Muscle of leg (tissue), 11 donors: ENCODE data around the gene CHRNA9. TPM values are rescaled to one million over a fixed set of nuclear protein-coding genes. Genes with fewer than 3 reads are reported as not detected.

Experiments used
- DNase-seq: peaks from one replicate; pipeline ENCODE4 v3.0.0; 2013
- H3K27ac ChIP-seq: one replicate; pipeline ENCODE4 v1.5.1; 2013; ENCODE audit warnings: mild to moderate bottlenecking, low read length, control low read depth
- H3K27me3 ChIP-seq: one replicate; pipeline ENCODE4 v1.6.1; 2013; ENCODE audit warnings: low read length; ENCODE audit not compliant: control insufficient read depth, insufficient read depth
- H3K36me3 ChIP-seq: one replicate; pipeline ENCODE4 v1.6.1; 2013; ENCODE audit warnings: low read length; ENCODE audit not compliant: control insufficient read depth, insufficient read depth
- H3K4me1 ChIP-seq: one replicate; pipeline ENCODE4 v1.6.1; 2013; ENCODE audit warnings: low read length; ENCODE audit not compliant: control insufficient read depth, insufficient read depth
- H3K4me3 ChIP-seq: one replicate; pipeline ENCODE4 v1.5.1; 2013; ENCODE audit warnings: low read length, control low read depth
- H3K9me3 ChIP-seq: replicated peaks from 2 replicates; pipeline ENCODE4 v1.6.1; 2013; ENCODE audit warnings: low read depth, low read length; ENCODE audit not compliant: control insufficient read depth
- WGBS: methylation state at CpG from one replicate; pipeline ENCODE4 v1.1.5; 2013; ENCODE audit warnings: missing lambda C conversion rate; ENCODE audit not compliant: insufficient coverage; 5-methylcytosine and 5-hydroxymethylcytosine counted together
- polyA plus RNA-seq, 8 donors: library from polyadenylated mRNA; unstranded; fragments of 120-200 nt; gene quantifications; one replicate each; pipeline versions ENCODE4 v1.2.1 to v1.2.3, GENCODE V29; 2013; ENCODE audit warnings: inconsistent platforms in 1 of 8, low replicate concordance in 1 of 8; ENCODE audit not compliant: insufficient read length in 8 of 8, insufficient read depth in 1 of 8
- total RNA-seq: library from RNA; stranded (reverse); fragments of 120-200 nt; gene quantifications from one replicate; pipeline ENCODE4 v1.2.4, GENCODE V29; 2013

CHRNA9 gene
- total and polyA plus RNA-seq, 9 donors: 0.04 to 0.20 (median 0.09) TPM; not detected in 4

- no peak for DNase-seq
- no CpG with 5 or more reads among the region's 3 CpGs for WGBS
Observed at GRCh38 chr4:40361338-40361737, 26.2 kb downstream of the CHRNA9 start.

GRCh38 chr4:40363382-40363920 lies 28.3 kb downstream of the CHRNA9 start:
- Histone ChIP-seq H3K4me3 (no peak overlapping the region), H3K27me3 (no peaks in the 10 kb centered on the region), H3K36me3 (no peaks in the 10 kb centered on the region), H3K4me1 (no peaks in the 10 kb centered on the region), H3K27ac (no peak overlapping the region), H3K9me3 (peaks cover 5% of the 10 kb centered on the region)
- 88% methylated on average over 9 of the region's 9 CpGs for WGBS
- no peak for DNase-seq

More at GRCh38 chr4:40361338-40361737, 26.2 kb downstream of the CHRNA9 start:
- H3K4me1 ChIP-seq: no peaks in the 10 kb centered on the region
- H3K27me3 ChIP-seq: no peaks in the 10 kb centered on the region
- H3K4me3 ChIP-seq: no peak overlapping the region
- H3K27ac ChIP-seq: no peak overlapping the region
- H3K36me3 ChIP-seq: no peaks in the 10 kb centered on the region
- H3K9me3 ChIP-seq: peaks cover 5% of the 10 kb centered on the region

- H3K36me3 ChIP-seq: no peaks in the 10 kb centered on the region
- no peak overlapping the region for H3K27ac ChIP-seq
- DNase-seq: no peak
- H3K9me3 ChIP-seq: peaks cover 5% of the 10 kb centered on the region
- no peaks in the 10 kb centered on the region for H3K4me1 ChIP-seq
- H3K4me3 ChIP-seq: no peak overlapping the region
- no peaks in the 10 kb centered on the region for H3K27me3 ChIP-seq
Observed at GRCh38 chr4:40363945-40364344, 28.8 kb downstream of the CHRNA9 start.

GRCh38 chr4:40365766-40366165 lies 30.6 kb downstream of the CHRNA9 start:
- 20% methylated on average over 1 of the region's 2 CpGs for WGBS
- no peak overlapping the region for H3K27ac ChIP-seq
- H3K4me3 ChIP-seq: no peak overlapping the region
- peaks cover 5% of the 10 kb centered on the region for H3K9me3 ChIP-seq
- no peaks in the 10 kb centered on the region for H3K27me3 ChIP-seq
- DNase-seq: no peak
- H3K4me1 ChIP-seq: no peaks in the 10 kb centered on the region
- H3K36me3 ChIP-seq: no peaks in the 10 kb centered on the region

- Histone ChIP-seq H3K27ac (no peak overlapping the region), H3K9me3 (no peaks in the 10 kb centered on the region), H3K4me3 (no peak overlapping the region), H3K27me3 (no peaks in the 10 kb centered on the region), H3K36me3 (no peaks in the 10 kb centered on the region), H3K4me1 (no peaks in the 10 kb centered on the region)
- no CpG with 5 or more reads among the region's 4 CpGs for WGBS
- DNase-seq: no peak
Observed at GRCh38 chr4:40367451-40367850, 32.3 kb downstream of the CHRNA9 start.

- H3K9me3 ChIP-seq: no peaks in the 10 kb centered on the region
- H3K27ac ChIP-seq: no peak overlapping the region
- no peaks in the 10 kb centered on the region for H3K36me3 ChIP-seq
- no peak for DNase-seq
- no peak overlapping the region for H3K4me3 ChIP-seq
- H3K27me3 ChIP-seq: no peaks in the 10 kb centered on the region
- H3K4me1 ChIP-seq: no peaks in the 10 kb centered on the region
- whole genome bisulfite sequencing: 20% methylated on average over 1 of the region's 3 CpGs
Observed at GRCh38 chr4:40369437-40370274, 34.5 kb downstream of the CHRNA9 start.

- no CpG with 5 or more reads among the region's 3 CpGs for WGBS
- H3K9me3 ChIP-seq: no peaks in the 10 kb centered on the region
- no peak overlapping the region for H3K27ac ChIP-seq
- no peaks in the 10 kb centered on the region for H3K4me1 ChIP-seq
- H3K27me3 ChIP-seq: no peaks in the 10 kb centered on the region
- H3K4me3 ChIP-seq: no peak overlapping the region
- H3K36me3 ChIP-seq: no peaks in the 10 kb centered on the region
- no peak for DNase-seq
Observed at GRCh38 chr4:40372651-40373050, 37.5 kb downstream of the CHRNA9 start.

- no peaks in the 10 kb centered on the region for H3K4me1 ChIP-seq
- no CpG with 5 or more reads among the region's 3 CpGs for WGBS
- no peak for DNase-seq
- no peak overlapping the region for H3K4me3 ChIP-seq
- H3K27me3 ChIP-seq: no peaks in the 10 kb centered on the region
- H3K27ac ChIP-seq: no peak overlapping the region
- H3K36me3 ChIP-seq: no peaks in the 10 kb centered on the region
- H3K9me3 ChIP-seq: no peaks in the 10 kb centered on the region
Observed at GRCh38 chr4:40373636-40374035, 38.5 kb downstream of the CHRNA9 start.

- 94% methylated on average over 7 of the region's 10 CpGs for WGBS
Observed at GRCh38 chr4:40375095-40375494, 40.0 kb downstream of the CHRNA9 start.

GRCh38 chr4:40375620-40376019 lies 40.5 kb downstream of the CHRNA9 start:
- Histone ChIP-seq H3K27me3 (no peaks in the 10 kb centered on the region), H3K9me3 (no peaks in the 10 kb centered on the region), H3K4me3 (no peak overlapping the region), H3K36me3 (no peaks in the 10 kb centered on the region), H3K27ac (no peak overlapping the region), H3K4me1 (no peaks in the 10 kb centered on the region)
- DNase-seq: no peak
- WGBS: 33% methylated on average over 1 of the region's 2 CpGs

More at GRCh38 chr4:40375095-40375494, 40.0 kb downstream of the CHRNA9 start:
- DNase-seq: no peak
- Histone ChIP-seq H3K27ac (no peak overlapping the region), H3K9me3 (no peaks in the 10 kb centered on the region), H3K27me3 (no peaks in the 10 kb centered on the region), H3K4me3 (no peak overlapping the region), H3K4me1 (no peaks in the 10 kb centered on the region), H3K36me3 (no peaks in the 10 kb centered on the region)
